GM12801 (cell line): ENCODE measurements around the gene KIR3DL3.

ENCODE experiments used
- TF ChIP-seq, protein P1 (sequence below): IDR thresholded peaks from one replicate; pipeline ENCODE4 v1.5.1; 2011; ENCODE audit warnings: control low read depth; ENCODE audit not compliant: insufficient read length; ENCODE audit errors: extremely low read depth

KIR3DL3 gene

DNA sequence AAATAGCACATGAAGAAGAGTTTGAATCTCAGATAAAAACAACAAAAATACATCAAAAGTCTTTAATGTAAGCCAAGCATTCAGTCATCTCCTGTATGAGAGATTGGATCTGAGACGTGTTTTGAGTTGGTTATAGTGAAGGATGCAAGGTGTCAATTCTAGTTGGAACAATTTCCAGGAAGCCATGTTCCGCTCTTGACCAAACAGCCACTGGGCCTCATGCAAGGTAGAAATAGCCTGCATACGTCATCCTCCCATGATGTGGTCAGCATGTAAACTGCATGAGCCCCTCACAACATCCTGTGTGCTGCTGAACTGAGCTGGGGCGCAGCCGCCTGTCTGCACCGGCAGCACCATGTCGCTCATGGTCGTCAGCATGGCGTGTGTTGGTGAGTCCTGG, at the start of gene KIR3DL3:
KIR3DL3 (plus strand) TSS at position 301 of the 400 bp plus-strand sequence; CDS start at position 356, 55 bp downstream.
- TF ChIP-seq, protein P1, sequence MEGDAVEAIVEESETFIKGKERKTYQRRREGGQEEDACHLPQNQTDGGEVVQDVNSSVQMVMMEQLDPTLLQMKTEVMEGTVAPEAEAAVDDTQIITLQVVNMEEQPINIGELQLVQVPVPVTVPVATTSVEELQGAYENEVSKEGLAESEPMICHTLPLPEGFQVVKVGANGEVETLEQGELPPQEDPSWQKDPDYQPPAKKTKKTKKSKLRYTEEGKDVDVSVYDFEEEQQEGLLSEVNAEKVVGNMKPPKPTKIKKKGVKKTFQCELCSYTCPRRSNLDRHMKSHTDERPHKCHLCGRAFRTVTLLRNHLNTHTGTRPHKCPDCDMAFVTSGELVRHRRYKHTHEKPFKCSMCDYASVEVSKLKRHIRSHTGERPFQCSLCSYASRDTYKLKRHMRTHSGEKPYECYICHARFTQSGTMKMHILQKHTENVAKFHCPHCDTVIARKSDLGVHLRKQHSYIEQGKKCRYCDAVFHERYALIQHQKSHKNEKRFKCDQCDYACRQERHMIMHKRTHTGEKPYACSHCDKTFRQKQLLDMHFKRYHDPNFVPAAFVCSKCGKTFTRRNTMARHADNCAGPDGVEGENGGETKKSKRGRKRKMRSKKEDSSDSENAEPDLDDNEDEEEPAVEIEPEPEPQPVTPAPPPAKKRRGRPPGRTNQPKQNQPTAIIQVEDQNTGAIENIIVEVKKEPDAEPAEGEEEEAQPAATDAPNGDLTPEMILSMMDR: no peak

DNA sequence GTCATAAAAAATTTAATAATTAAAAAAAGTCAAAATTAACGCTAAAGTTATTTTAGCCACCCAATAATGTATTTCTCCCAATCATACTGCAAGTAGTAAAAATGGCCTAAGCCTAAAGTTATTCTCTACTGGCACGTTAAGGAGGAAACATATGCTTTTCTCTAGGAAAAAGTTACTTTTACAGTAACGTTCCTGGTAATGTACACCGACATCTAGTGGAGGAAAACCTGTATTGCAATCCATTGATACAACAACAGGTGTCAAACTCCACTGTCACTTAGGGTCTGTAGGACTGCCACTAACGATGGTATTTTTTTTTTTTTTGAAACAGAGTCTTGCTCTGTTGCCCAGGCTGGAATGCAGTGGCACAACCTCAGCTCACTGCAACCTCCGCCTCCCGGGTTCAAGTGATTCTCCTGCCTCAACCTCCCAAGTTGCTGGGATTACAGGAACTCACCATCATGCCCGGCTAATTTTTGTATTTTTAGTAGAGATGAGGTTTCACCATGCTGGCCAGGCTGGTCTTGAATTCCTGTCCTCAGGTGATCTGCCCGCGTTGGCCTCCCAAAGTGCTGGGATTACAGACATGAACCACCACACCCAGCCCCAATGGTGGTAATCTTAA, 47.9 kb upstream of the KIR3DL3 start:
- TF ChIP-seq, protein P1: peak; percentile 71

DNA sequence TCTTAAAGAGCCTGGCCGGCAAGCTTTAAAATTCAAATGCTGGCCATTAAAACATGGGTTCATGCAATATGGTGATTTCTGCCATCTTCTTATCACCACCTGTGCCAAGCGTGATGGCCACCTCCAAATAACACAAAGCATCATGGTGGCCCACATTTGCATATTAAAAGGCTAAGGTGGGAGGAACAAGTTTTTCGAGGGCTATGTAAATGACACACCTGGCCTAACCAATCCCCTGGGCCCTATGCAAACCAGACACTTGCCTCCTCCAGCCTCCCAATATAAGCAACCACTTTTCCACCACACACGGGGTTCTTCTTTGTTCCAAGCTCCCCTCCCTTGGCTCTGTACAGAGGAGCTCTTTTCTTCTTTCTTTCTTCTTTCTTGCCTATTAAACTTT, 47.0 kb upstream of the KIR3DL3 start:
- TF ChIP-seq, protein P1: no peak

DNA sequence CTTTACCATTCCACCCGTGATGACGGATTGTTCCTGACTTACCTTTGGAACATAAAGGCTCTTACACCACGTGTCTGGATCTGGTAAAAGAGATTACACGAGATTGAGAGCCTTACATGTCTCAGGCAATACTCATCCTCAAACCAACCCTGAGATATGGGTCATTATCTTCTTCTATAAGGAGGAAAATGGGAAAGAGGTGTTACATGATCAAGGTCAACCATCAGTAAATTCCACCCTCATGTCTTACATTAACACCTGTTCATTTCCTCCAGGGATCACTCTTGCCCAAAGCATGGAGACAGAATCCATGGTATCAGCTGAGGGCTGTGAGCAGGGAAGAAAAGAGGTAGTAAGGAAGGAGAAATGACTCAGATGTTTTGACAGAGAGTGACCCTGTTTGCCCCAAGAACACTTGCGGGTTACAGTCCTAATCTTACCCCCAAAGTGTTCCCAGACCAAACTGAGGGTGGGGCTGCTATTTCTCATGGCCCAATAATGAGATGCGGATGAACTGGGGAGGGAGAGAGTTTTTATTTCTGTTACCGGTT, 41.9 kb upstream of the KIR3DL3 start:
- TF ChIP-seq, protein P1: no peak

DNA sequence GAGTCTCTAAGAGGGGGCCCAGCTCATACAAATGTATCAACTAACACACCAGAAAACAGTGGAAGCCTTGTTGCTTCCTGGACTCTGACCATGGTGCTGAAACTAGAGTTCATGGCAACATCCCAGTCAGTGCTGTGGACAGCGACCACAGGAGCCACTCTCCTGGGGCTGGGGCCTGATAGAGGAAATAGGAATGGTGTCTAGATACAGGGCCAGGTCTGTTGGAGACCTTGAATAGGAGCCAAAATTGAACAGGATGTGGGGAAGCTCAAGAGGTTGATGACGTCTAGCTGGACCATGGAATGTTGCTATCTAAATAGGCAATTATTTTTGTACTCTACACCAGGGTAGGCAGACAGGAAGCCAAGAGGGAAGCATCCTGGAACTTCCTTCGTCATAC, 39.7 kb upstream of the KIR3DL3 start:
- TF ChIP-seq, protein P1: no peak

DNA sequence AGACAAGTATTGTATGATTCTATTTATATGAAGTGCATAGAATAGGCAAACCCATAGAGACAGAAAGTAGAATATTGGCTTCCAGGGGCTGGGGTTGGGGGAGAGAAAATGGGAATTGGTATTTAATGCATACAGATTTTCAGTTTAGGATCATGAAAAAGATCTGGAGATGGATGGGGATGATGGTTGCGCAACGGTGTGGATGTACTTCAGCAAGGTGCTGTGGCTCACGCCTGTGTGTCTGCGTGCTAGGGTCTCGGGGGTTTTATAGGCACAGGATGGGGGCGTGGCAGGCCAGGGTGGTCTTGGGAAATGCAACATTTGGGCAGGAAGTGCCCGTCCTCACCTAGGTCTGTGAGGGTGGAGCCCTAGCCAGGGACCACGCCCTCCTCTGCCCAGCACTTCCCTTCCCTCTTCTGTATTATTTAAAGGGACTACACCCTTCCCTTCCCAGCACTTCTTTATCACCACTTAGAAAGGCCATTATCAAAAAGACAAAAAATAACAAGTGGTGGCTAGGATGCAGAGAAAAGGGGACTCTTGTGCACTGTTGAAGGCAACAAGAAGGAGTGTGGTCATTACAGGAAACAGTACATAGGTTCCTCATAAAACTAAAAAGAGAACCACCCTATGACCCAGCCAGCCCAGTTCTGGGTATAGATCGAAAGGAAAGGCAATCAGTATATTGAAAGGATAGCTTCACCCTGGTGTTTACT, 32.5 kb upstream of the KIR3DL3 start:
- TF ChIP-seq, protein P1: no peak

DNA sequence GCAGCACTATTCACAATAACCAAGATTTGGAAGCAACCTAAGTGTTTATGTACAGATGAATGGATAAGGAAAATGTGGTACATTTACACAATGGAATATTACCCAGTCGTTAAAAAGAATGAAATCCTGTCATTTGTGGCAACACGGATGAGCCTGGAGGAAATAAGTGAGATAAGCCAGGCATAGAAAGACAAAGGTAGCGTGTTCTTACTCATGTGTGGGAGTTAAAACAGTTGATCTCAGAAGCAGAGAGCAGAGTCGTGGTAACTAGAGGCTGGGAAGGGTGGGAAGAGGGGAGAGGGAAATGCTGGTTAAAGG, 32.0 kb upstream of the KIR3DL3 start:
- TF ChIP-seq, protein P1: no peak
